Activated T-cell treated with anti-CD3 and anti-CD28 coated beads for 24 hours (primary cell): Measurements from ENCODE around the gene MIR17HG.
"Not testable (repeated sequence)": the region's sequence is repeated elsewhere in the genome, so short reads cannot be mapped to it uniquely, and the experiment has no call there.

ENCODE experiments used
- DNase-seq: peaks from one replicate; pipeline ENCODE4 v3.0.0-alpha.2; 2020; ENCODE audit warnings: low read depth

The MIR17HG gene

DNA sequence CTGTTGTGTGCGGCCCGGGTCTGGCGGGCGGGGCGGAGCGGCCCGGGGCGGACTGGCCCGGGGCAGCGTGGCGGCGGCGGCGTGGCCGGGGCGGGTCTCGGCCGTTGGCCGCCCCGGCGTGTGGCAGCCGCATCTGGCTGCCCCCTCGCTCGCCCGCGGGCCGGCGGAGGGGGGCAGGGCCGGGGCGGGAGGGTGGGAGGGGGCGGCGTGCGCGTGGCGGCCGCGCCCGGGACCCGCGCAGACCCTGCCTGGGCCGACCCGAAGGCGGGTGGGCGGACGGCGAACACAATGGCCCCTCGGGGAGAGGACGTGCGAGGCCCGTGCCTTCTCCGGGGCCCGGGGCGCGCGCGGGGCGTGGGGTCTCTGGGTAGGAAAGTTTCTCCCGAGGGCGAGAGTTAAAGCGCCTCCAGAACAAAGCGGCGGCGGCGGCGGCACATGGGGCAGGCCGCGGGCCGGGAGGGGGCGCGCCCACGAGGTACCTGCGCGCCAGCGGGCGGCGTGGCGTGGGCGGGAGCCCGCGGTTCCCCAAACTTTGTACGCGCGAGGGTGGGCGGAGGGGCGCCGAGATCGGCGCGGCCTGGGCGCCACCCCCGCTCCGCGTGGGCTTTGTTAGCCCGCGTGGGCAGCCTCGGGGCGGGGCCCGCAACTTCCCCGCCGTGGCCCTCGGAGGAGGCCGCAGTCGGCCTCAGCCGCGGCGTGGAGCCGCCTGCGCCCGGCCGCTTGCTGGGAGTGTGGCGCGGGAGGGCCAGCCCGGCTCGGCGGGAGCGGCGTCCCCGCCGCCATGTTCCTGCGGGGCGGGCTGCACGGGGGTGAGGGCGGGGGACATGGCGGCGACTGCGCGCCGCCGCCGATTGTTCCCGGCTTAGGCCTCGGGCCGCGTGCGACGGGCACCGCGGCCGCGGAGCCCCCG, 764 bp downstream of the MIR17HG start:
- DNase-seq: peak; percentile 64

DNA sequence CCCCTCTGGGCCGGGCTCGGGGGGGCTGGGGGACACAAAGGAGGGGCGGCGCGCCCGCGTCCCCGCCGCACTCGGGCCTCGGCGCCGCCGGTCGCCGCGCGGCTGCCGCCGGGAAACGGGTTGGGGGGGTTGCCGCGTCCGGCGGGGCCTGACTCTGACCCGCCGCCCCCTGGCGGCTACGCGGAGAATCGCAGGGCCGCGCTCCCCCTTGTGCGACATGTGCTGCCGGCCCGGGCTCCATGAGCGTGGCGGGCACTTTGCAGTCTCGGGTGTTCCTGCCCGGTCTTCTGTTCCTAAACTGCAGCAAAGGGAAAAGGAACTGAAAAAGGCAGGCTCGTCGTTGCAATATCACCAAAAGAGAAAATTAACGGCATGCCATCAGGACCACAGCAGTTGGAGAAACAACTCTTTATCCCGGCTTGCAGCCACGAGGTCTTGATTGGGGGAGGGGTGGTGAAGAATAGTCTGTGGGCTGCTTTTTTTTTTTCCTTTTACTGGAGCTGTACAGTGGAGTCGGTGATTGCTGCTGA, 1.5 kb downstream of the MIR17HG start:
- peak; percentile 91 for DNase-seq

DNA sequence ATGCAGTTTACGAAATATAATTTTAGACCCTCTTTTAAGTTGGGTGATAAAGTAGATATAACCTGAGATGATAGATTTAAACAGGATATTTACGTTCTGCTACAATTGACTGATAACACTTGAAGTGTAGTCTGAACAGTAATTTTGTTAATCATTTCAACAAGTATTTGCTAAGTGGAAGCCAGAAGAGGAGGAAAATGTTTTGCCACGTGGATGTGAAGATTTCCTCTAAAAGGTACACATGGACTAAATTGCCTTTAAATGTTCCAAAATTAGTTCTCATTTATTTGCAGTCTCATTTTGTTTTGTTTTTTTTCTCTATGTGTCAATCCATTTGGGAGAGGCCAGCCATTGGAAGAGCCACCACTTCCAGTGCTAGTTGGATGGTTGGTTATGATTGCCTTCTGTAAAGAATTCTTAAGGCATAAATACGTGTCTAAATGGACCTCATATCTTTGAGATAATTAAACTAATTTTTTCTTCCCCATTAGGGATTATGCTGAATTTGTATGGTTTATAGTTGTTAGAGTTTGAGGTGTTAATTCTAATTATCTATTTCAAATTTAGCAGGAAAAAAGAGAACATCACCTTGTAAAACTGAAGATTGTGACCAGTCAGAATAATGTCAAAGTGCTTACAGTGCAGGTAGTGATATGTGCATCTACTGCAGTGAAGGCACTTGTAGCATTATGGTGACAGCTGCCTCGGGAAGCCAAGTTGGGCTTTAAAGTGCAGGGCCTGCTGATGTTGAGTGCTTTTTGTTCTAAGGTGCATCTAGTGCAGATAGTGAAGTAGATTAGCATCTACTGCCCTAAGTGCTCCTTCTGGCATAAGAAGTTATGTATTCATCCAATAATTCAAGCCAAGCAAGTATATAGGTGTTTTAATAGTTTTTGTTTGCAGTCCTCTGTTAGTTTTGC, 2.8 kb downstream of the MIR17HG start:
- DNase-seq: no peak

DNA sequence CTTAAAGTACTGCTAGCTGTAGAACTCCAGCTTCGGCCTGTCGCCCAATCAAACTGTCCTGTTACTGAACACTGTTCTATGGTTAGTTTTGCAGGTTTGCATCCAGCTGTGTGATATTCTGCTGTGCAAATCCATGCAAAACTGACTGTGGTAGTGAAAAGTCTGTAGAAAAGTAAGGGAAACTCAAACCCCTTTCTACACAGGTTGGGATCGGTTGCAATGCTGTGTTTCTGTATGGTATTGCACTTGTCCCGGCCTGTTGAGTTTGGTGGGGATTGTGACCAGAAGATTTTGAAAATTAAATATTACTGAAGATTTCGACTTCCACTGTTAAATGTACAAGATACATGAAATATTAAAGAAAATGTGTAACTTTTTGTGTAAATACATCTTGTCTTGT, 3.6 kb downstream of the MIR17HG start:
- no peak for DNase-seq

DNA sequence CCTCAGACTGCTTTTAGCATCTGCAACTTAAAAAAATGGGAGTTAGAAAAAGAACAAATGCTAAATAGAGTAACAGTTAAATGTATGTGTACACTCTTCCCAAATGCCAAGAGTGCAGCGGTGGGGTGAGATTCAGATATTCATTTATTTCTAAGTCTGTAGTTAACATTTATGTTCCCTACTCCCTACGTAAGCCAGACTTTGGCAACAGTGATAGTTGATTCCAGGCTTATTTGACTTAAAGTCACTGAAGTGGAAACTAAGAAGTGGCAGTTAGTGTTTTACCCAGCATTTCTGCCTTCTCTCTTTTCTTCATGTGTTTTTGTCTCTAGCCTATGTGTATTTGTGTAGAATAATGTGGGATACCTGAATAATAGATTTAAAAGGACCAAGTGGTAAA, 4.5 kb downstream of the MIR17HG start:
- DNase-seq: no peak

DNA sequence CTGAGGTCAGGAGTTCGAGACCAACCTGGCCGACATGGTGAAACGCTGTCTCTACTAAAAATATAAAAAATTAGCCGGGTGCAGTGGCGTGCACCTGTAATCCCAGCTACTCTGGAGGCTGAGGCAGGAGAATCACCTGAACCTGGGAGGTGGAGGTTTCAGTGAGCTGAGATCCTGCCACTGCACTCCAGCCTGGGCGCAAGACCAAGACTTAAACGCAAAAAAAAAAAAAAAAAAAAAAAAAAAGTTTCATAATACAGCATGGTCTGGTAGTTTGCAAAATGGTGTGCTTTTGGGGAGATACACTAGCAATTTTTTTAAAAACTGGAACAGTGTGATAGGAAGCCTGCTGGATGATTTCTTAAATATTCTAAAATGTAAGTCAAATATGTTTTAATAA, 5.4 kb downstream of the MIR17HG start:
- not testable (repeated sequence) for DNase-seq

DNA sequence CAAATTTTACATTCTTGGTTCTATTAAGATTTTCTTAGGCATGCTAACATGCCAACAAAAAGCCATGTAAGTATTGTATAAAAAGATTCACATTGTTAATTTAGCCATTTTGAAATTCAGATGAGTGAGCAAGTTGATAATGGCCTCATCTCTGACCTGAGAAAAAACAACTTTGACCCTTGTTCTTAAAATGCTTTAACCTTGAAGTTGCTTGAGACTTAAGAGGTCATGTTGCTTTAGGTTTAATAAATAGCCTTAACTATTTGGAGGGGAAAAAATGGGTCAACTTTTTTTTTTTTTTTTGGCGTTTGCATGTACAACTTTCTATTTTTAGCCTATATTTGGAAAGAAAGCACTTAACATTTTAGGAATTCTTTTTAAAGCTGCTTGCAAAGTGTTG, 6.0 kb downstream of the MIR17HG start:
- no peak for DNase-seq

DNA sequence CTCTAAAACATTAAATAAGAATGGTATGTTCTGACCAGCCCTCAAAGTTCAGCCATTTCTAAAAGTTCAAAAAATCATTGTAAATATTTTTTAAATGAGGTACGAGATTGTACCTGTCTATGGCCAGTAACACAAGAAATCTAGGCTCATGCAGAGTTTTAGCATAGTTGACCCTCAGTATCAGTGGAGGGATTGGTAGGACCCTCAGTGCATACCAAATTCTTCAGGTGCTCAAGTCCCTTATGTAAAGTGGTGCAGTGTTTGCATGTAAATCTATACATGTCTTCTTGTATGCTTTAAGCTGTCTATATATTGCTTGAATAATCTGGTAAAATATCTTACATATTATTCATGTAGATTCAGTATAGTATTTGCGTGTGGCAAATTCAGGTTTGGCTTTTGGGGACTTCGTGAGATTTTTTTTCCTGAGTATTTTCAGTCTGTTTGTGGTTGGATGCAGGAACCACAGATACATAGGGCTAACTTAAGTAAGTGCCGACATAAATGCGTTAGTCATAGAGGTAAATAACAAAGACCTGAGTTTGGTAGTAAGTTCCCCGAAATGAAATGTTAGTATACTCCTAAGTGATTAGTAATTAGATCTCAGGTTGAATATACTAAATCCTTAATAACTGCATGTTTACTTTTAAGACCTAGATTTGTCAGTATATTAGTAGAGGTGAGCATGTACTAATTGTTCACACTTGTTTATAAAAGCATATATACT, 7.8 kb downstream of the MIR17HG start:
- DNase-seq: no peak

DNA sequence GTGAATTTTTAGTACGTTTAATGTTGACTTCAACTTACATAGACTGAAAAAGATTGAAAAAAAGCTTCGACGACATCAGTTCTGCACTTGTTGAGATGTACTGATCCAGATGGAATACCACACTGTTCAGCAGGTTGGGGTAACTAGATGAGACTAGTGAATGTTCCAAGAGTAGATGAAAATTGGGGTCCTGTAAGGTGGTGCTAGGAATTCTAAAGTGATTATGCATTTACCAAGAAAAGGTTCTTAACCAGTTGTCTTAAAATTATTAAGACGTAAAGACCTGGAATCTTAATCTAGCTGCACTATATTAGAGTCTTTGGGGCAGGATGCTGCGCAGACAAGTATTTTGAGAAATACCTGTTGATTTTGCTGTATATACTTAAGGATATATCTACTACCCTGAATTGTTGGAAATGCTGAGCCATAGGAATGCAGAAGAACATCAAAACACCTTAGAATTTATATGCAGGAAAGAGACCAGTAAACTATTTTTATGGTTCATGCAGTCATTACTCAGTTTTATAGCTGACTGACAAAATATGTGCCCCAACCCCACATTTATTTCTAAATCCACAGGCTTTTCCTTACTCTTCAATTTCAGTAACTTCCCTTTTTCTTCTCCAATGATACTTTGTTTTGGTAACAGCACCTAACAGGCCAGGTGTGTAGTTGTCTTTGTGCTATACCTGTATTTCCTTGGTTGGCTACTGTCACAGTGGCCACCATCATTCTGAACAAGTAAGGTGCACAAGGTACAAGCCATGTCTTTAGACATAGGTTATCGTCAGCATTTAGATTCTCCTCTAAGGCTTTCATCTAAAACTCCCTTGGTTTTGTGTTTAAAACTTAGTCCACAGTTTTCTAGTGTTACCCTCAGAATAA, 8.6 kb downstream of the MIR17HG start:
- no peak for DNase-seq

DNA sequence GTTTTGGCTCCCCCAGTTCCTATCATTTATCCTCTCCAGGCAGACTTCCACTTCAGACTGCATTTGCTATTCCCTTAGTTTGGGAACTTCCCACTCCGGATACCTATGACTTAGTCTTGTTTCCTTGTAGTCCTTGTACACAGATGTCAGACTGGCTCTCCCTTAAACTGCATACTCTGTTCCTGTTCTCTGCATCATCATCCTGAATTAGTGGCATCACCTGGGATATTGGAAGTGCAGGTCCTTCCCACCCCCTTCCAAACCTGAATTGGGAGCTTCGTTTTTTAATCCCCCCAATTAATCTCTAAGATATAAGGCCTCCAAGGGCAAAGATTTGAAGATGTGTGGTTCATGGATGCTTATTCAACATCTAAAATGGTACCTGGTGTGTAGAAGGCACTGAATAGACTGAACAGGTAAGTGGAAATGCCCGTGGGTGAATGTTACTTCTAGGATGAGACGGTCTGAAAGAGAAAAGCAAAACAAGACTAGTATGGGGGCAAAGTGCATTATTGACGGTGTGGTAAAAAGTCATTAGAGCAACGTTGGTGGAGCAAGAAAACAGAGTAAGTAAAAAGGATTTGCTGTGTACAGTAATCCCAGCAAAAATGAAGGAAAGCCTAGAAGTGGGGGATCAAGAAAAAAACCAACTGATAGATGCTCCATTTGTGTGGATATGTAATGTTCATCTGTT, 9.6 kb downstream of the MIR17HG start:
- DNase-seq: no peak

DNA sequence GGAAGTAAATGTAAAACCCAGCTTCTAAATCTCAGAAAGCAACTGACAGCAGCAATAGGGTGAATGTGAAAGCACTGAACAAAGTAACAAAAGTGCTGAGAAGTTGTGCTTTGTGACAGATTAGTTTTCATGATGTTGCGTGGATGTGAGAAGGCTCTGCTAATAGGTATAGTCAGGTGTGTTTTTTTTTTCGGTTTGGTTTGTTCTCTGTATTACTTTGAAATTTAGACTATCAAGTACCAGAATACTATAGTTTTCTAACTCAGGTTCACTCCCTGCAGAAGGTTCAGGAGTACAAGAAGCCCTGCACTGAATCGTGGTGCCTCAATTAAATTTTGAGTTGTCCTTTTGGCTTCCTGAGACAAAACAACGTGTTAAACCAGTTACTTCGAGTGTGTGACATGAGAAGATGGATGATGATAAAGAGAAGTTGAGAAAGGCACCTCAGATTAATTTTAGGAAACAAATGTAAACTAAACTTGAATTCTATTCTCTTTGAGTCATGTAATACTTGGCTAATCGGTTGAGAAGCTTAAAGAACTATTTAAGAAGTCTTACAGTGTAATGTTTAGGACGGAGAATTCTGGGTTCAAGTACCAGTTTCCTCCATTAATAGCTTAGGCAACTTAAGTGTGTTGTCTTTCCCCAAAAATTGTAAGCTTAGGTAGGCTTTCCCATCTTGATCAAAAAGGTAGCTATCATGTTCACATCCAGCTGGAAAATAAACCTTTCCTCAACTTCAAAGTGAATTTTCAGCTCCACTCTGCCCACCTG, 10.3 kb downstream of the MIR17HG start:
- DNase-seq: no peak

DNA sequence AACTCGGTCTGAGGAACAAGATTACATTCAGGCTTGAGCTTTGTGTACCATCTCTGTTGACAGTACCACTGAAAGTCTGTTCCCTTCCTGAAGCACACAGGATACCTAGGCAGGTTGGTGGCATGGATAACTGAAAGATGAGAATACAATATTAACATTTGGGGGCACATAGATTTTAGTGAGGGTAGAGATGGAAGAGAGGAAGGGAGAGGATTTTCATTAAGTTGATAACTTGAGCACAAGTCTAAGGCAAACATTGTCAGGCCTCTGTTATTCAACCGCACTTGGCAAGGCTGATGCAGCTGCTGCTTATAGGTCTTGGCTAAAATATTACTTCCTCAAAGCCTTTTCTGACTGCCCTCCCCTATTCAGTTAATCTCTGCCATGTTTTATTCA, 10.9 kb downstream of the MIR17HG start:
- DNase-seq: no peak

DNA sequence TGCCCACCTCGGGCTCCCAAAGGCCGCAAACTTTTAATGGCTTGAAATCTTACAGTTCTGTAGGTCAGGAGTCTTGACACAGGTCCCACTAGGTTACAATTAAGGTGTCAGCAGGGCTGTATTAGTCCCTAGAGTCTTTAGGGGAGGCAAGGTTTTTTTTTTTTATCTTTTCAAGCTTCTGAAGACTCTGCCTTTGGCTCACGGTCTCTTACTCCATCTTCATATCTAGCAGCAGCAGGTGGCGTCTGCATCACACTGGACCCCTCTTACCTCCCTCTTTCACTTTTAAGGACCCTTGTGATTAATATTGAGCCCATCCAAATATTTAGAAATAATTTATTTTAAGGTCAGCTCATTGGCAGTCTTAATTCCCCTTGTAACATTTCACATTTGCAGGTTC, 11.6 kb downstream of the MIR17HG start:
- DNase-seq: no peak

DNA sequence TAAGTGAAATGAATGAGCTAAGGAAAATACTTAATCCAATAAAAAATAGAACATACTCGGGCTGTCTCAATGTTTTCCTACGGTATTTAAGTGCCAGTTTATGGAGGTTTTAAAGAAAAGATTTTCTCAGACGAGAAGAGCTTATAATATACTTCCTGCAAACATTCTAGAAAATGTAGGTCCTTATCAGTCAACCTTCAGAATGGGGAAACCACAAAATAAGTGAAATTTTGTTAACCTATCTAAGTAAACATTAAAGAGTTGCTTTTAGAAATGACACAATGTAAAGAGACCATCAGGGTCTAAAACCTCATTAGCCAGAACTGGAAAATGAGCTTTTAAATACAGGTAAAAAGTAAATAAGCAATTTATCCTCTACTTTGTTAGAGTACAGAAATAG, 12.1 kb downstream of the MIR17HG start:
- DNase-seq: no peak

DNA sequence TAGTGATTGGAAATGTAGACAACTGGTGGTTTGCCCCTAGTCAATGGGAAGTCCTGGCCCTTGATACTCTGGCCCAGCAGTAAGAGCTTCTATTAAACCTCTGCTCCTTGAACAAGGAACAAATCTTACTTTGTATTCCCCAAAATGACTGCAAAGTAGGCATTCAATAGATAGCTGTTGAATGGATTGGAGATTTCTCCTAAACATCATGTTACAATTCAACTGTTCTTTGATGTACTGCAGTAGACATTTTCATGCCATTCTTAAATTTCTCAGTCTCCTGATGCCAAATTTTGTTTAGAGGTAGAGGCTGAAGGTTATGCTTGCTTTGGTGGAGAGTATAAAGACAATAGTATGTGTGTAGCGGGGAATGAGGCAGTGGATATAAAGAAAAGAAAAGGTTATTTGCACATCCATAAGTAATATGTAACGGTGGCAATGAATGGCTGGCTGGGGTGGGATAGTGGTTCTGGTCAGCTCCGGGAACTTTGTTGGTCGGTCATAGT, 12.8 kb downstream of the MIR17HG start:
- DNase-seq: no peak

DNA sequence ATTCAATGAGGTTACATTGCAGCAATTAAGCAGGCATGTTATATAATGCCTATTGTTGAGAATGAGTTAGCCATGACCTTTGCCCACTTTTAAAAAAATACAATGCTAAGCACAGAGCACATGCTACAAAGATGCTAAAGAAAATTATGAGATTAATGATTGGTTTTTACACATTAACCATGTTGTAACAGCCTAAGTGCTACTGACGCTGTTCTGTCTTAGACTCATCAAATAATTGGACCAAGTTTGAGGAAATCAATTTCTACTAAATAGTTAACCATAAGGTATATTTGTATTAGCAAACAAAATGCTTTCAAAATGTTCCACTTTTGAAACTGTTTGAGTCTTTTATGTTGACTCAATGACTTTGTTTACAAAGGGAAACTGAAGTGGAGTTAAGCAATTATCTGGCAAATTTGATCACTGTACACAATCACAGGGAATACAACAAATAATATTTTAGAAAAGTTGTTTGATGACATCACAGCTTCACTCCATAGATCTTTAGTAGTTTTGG, 14.3 kb downstream of the MIR17HG start:
- DNase-seq: no peak

DNA sequence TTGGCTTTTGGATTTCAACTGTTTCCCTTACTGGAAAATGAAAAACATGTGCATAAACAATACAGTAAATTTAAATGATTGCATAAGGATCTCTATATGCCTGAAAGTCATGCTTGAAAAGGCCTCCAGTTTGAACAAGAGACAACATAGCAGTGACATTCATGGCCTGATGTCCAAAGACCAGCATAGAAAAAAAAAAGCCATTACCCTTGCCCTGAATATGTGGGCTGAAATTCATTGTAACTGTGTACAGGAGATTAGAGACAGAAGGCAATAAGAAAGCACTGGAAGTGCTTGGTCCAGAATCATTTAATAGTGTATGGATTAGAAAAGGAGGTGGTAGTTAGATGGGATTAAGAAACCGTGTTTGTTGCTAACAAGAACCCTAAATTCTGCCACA, 15.4 kb downstream of the MIR17HG start:
- no peak for DNase-seq

DNA sequence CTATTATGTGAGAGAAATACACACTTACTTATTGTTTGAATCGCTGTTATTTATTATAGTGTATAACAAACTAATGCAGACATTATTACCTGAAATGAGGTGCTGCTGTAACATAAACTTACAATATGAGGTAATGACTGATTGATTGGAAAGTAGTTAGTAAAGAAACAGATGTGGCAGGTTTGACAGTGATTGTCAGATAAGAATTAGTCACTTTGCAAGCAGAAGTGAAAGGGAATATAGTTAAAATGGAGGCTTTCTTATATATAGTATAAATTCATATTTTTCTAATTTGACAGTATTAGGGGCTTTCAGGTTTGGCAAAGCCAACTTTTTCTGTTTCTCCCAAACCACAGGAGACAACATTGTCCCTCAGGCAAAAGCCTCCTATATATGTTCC, 20.6 kb downstream of the MIR17HG start:
- no peak for DNase-seq
